Natural killer cell (primary cell): Measurements from ENCODE around the gene DHH. TPM values are rescaled to one million over a fixed set of nuclear protein-coding genes. Genes with fewer than 3 reads are reported as not detected.
"Not testable (repeated sequence)": the region's sequence is repeated elsewhere in the genome, so short reads cannot be mapped to it uniquely, and the experiment has no call there.

Experiments
- ATAC-seq, 3 donors: fragments of 150-1000 bp in 2 of 3; fragments of 200-7000 bp in 1 of 3; cut with Tn5 transposase; 1 replicate in 1 of 3; 2 replicates in 2 of 3; pipeline ENCODE4 v1.10.0; 2021; ENCODE audit warnings: mild to moderate bottlenecking in 2 of 3, moderate library complexity in 2 of 3
- DNase-seq, 2 donors: peaks; one replicate each; pipeline versions ENCODE4 v3.0.0 to v3.0.0-alpha.2; 2013 to 2021; ENCODE audit warnings: mixed read lengths in 1 of 2
- H3K27ac ChIP-seq: one replicate; pipeline ENCODE4 v1.5.1; 2013; ENCODE audit warnings: mild to moderate bottlenecking, low read length
- H3K27me3 ChIP-seq: one replicate; pipeline ENCODE4 v1.6.1; 2013; ENCODE audit warnings: low read length; ENCODE audit not compliant: control insufficient read depth, insufficient read depth
- H3K36me3 ChIP-seq: one replicate; pipeline ENCODE4 v1.6.1; 2013; ENCODE audit warnings: low read length; ENCODE audit not compliant: control insufficient read depth, insufficient read depth
- H3K4me1 ChIP-seq: one replicate; pipeline ENCODE4 v1.6.1; 2013; ENCODE audit warnings: low read length; ENCODE audit not compliant: control insufficient read depth, insufficient read depth
- H3K4me3 ChIP-seq: one replicate; pipeline ENCODE4 v1.5.1; 2013; ENCODE audit warnings: low read length
- H3K9me3 ChIP-seq: one replicate; pipeline ENCODE4 v1.6.1; 2013; ENCODE audit warnings: low read length; ENCODE audit not compliant: control insufficient read depth, insufficient read depth
- H3K27ac Mint-ChIP-seq, 2 donors: one replicate each; pipeline ENCODE4 v1.8.0; 2022; ENCODE audit warnings: mild to moderate bottlenecking in 2 of 2, mixed read lengths in 2 of 2, moderate library complexity in 1 of 2
- H3K27me3 Mint-ChIP-seq, 2 donors: one replicate each; pipeline ENCODE4 v1.8.0; 2022; ENCODE audit warnings: low read depth in 2 of 2, mixed read lengths in 2 of 2
- H3K36me3 Mint-ChIP-seq: one replicate; pipeline ENCODE4 v1.8.0; 2022; ENCODE audit warnings: mixed read lengths
- H3K4me1 Mint-ChIP-seq, 2 donors: one replicate each; pipeline ENCODE4 v1.8.0; 2022; ENCODE audit warnings: mixed read lengths in 2 of 2
- H3K4me3 Mint-ChIP-seq: one replicate; pipeline ENCODE4 v1.8.0; 2022; ENCODE audit warnings: mild to moderate bottlenecking, moderate library complexity, mixed read lengths
- H3K9me3 Mint-ChIP-seq, 2 donors: one replicate each; pipeline ENCODE4 v1.8.0; 2022; ENCODE audit warnings: mixed read lengths in 2 of 2
- WGBS: methylation state at CpG from one replicate; pipeline ENCODE4 v1.1.7; 2013; ENCODE audit warnings: missing lambda C conversion rate; ENCODE audit not compliant: insufficient coverage; 5-methylcytosine and 5-hydroxymethylcytosine counted together
- intact Hi-C: fragments of 100-400 bp; cut with micrococcal nuclease; formaldehyde crosslinking; loops from one replicate; pipeline ENCODE4 v1.14.2; 2022
- total RNA-seq, 4 donors: library from RNA; stranded (reverse); fragments of 120-200 nt in 1 of 4; gene quantifications; one replicate each; pipeline versions ENCODE4 v1.2.3 to v1.2.4, GENCODE V29; 2013 to 2022
- TF ChIP-seq, protein P1 (sequence below): fragments of 200-600 bp; IDR thresholded peaks from one replicate; pipeline ENCODE4 v1.8.0; 2022; ENCODE audit warnings: antibody characterized with exemption

Gene DHH
- total RNA-seq, 3 donors from 2014 or later (not counting 1 experiment from before 2014, with no cell fraction given) = 0.39 to 0.80 (median 0.45) TPM

DNA sequence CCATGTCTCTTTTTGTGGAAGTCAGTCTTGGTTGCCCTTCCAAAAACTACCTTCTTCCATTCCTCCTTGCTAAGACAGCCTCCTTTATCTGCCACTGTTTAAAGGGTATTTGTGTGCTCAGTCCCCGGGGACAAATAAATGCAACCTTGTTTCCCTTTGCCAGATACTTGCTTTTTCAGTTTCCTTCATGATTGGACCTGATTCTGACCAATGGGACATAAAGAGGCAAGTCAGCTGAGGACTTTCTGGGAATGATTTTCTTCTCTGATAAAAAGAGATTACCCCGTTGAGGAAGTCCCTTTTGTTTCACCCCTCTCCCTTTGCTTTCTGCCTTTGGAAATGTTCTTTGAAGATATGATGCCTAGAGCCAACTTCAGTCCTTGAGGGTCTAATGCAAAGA is 44.0 kb upstream of the DHH start:
- ATAC-seq (no peak), DNase-seq (no peak)
- no peaks in the 10 kb centered on the region for H3K9me3 ChIP-seq
- H3K27ac ChIP-seq = no peak overlapping the region
- no peaks in the 10 kb centered on the region for H3K36me3 ChIP-seq
- Mint-ChIP-seq H3K27me3 (no peaks in the 10 kb centered on the region), H3K27ac (no peak overlapping the region), H3K4me3 (no peak overlapping the region), H3K36me3 (no peaks in the 10 kb centered on the region), H3K4me1 (no peaks in the 10 kb centered on the region), H3K9me3 (no peaks in the 10 kb centered on the region)
- no peak overlapping the region for H3K4me3 ChIP-seq
- 80% methylated on average over 1 of the region's 2 CpGs for WGBS
- H3K27me3 ChIP-seq = no peaks in the 10 kb centered on the region
- no peaks in the 10 kb centered on the region for H3K4me1 ChIP-seq
- TF ChIP-seq, protein P1, sequence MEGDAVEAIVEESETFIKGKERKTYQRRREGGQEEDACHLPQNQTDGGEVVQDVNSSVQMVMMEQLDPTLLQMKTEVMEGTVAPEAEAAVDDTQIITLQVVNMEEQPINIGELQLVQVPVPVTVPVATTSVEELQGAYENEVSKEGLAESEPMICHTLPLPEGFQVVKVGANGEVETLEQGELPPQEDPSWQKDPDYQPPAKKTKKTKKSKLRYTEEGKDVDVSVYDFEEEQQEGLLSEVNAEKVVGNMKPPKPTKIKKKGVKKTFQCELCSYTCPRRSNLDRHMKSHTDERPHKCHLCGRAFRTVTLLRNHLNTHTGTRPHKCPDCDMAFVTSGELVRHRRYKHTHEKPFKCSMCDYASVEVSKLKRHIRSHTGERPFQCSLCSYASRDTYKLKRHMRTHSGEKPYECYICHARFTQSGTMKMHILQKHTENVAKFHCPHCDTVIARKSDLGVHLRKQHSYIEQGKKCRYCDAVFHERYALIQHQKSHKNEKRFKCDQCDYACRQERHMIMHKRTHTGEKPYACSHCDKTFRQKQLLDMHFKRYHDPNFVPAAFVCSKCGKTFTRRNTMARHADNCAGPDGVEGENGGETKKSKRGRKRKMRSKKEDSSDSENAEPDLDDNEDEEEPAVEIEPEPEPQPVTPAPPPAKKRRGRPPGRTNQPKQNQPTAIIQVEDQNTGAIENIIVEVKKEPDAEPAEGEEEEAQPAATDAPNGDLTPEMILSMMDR = no peak
- intact Hi-C loops = no loop called here

DNA sequence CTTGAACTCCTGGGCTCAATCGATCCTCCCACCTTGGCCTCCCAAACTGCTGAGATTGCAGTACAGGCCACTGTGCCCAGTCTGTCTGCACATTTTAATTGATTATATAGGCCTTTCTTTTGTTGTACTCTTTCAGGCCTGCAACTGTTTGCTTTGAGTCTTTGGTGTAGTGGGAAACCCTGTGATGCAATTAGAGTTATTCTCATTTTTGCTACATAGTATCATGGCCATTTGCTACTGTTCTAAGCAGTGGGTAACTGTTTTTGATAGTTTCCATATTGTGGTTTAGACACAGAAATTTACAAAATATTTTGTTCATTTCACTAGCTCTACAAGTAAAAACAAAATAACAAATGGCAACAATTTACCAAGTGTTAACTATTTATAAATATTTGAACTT is 42.9 kb upstream of the DHH start:
- no peaks in the 10 kb centered on the region for H3K4me1 Mint-ChIP-seq
- 92% methylated on average over 1 of the region's 1 CpG for WGBS

DNA sequence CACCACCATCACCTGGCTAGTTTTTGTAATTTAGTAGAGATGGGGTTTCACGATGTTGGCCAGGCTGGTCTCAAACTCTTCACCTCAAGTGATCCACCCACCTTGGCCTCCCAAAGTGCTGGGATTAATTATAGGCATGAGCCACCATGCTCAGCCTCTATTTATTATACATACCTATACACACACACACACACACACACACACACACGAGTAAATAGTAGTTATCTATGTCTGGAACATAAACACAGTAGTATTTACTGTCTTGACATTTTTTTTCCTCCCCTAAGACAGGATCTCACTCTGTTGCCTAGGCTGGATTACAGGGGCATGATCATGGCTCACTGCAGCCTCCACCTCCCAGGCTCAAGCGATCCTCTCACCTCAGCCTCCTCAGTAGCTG is 42.4 kb upstream of the DHH start:
- H3K36me3 Mint-ChIP-seq, H3K27me3 ChIP-seq, H3K27ac Mint-ChIP-seq, H3K4me1 ChIP-seq, H3K9me3 Mint-ChIP-seq, H3K9me3 ChIP-seq, H3K4me1 Mint-ChIP-seq, H3K27me3 Mint-ChIP-seq, H3K4me3 ChIP-seq, DNase-seq, H3K4me3 Mint-ChIP-seq, H3K36me3 ChIP-seq, H3K27ac ChIP-seq, intact Hi-C loops, ATAC-seq: not testable (repeated sequence)
- WGBS = 73% methylated on average over 3 of the region's 3 CpGs

More for the DNA sequence above, 42.9 kb upstream of the DHH start:
- Histone ChIP-seq H3K27me3 (no peaks in the 10 kb centered on the region), H3K4me1 (no peaks in the 10 kb centered on the region), H3K9me3 (no peaks in the 10 kb centered on the region), H3K36me3 (no peaks in the 10 kb centered on the region), H3K4me3 (no peak overlapping the region), H3K27ac (no peak overlapping the region)
- TF ChIP-seq, protein P1 = no peak
- ATAC-seq = no peak
- DNase-seq = no peak
- Mint-ChIP-seq H3K27ac (no peak overlapping the region), H3K4me3 (no peak overlapping the region), H3K36me3 (no peaks in the 10 kb centered on the region), H3K27me3 (no peaks in the 10 kb centered on the region), H3K9me3 (no peaks in the 10 kb centered on the region)
- intact Hi-C loops = no loop called here

DNA sequence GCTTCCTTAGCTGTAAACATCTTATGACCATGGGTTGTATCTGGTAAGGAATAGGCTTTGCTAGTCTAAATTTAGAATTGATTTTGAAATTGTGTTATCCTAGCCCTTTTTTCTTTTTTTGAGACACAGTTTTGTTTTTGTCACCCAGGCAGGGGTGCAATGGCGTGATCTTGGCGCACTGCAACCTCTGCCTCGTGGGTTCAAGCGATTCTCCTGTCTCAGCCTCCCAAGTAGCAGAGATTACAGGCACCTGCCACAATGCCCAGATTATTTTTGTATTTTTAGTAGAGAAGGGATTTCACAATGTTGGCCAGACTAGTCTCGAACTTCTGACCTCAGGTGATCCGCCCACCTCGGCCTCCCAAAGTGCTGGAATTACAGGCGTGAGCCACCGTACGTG is 39.0 kb upstream of the DHH start:
- no peak overlapping the region for H3K4me3 Mint-ChIP-seq

More for the DNA sequence above, 39.0 kb upstream of the DHH start:
- DNase-seq (no peak), ATAC-seq (no peak)
- H3K4me1 ChIP-seq = peaks cover 15% of the 10 kb centered on the region
- H3K27me3 ChIP-seq = no peaks in the 10 kb centered on the region
- H3K36me3 Mint-ChIP-seq = no peaks in the 10 kb centered on the region
- peaks cover 26 to 27% of the 10 kb centered on the region in 2 donors for H3K4me1 Mint-ChIP-seq
- TF ChIP-seq, protein P1 = no peak
- no peaks in the 10 kb centered on the region for H3K9me3 ChIP-seq
- WGBS = 84% methylated on average over 10 of the region's 10 CpGs
- H3K4me3 ChIP-seq = no peak overlapping the region
- H3K27ac ChIP-seq = no peak overlapping the region
- H3K9me3 Mint-ChIP-seq = no peaks in the 10 kb centered on the region
- intact Hi-C loops = no loop called here
- H3K27me3 Mint-ChIP-seq = no peaks in the 10 kb centered on the region
- H3K27ac Mint-ChIP-seq = no peak overlapping the region
- peaks cover 14% of the 10 kb centered on the region for H3K36me3 ChIP-seq
